CD14-positive monocyte (primary cell): Measurements from ENCODE around the gene SLC17A7. TPM values are rescaled to one million over a fixed set of nuclear protein-coding genes. Genes with fewer than 3 reads are reported as not detected.

Experiments
- DNase-seq, 3 donors: peaks; one replicate each; pipeline ENCODE4 v3.0.0-alpha.2; 2011 to 2022
- H2AFZ ChIP-seq: 2 replicates; pipeline ENCODE4 v1.6.0; 2012; ENCODE audit warnings: mild to moderate bottlenecking, low read depth, low read length, inconsistent platforms; ENCODE audit not compliant: insufficient read depth, poor library complexity, severe bottlenecking
- H3K27ac ChIP-seq, 2 donors: 1 replicate in 1 of 2; 2 replicates in 1 of 2; pipeline ENCODE4 v1.5.1; 2012 to 2013; ENCODE audit warnings: low read length in 2 of 2, control low read depth in 1 of 2, inconsistent platforms in 1 of 2, low read depth in 1 of 2, mild to moderate bottlenecking in 1 of 2
- H3K27me3 ChIP-seq, 2 donors: one replicate each; pipeline versions ENCODE4 v1.6.0 to v1.6.1; 2011 to 2013; ENCODE audit warnings: low read length in 2 of 2; ENCODE audit not compliant: control insufficient read depth in 2 of 2, insufficient read depth in 2 of 2
- H3K36me3 ChIP-seq, 2 donors: replicated peaks in 1 of 2; 1 replicate in 1 of 2; 2 replicates in 1 of 2; pipeline versions ENCODE4 v1.5.1 to v1.6.1; 2012 to 2013; ENCODE audit warnings: low read length in 2 of 2, control low read depth in 1 of 2, inconsistent platforms in 1 of 2, mild to moderate bottlenecking in 1 of 2; ENCODE audit not compliant: insufficient read depth in 2 of 2, control insufficient read depth in 1 of 2
- H3K4me1 ChIP-seq, 2 donors: 1 replicate in 1 of 2; 2 replicates in 1 of 2; pipeline versions ENCODE4 v1.5.1 to v1.6.1; 2012 to 2013; ENCODE audit warnings: low read length in 2 of 2, control low read depth in 1 of 2, inconsistent platforms in 1 of 2, mild to moderate bottlenecking in 1 of 2, moderate library complexity in 1 of 2; ENCODE audit not compliant: insufficient read depth in 2 of 2, control insufficient read depth in 1 of 2
- H3K4me2 ChIP-seq: replicated peaks from 2 replicates; pipeline ENCODE3; 2012; ENCODE audit warnings: low read length, moderate library complexity, mild to moderate bottlenecking; ENCODE audit not compliant: poor library complexity, severe bottlenecking; ENCODE audit errors: extremely low read depth
- H3K4me3 ChIP-seq, 3 experiments: fragments of 200-600 bp in 1 of 3; sonication (generic) in 1 of 3; replicated peaks in 1 of 3; 1 replicate in 2 of 3; 2 replicates in 1 of 3; pipeline ENCODE4 v1.5.1; 2011 to 2013; ENCODE audit warnings: low read length in 3 of 3, mild to moderate bottlenecking in 3 of 3, control low read depth in 2 of 3, low read depth in 2 of 3, inconsistent platforms in 1 of 3, moderate library complexity in 1 of 3
- H3K79me2 ChIP-seq: 2 replicates; pipeline ENCODE4 v1.6.0; 2012; ENCODE audit warnings: mild to moderate bottlenecking, control low read depth, inconsistent platforms, low read length, moderate library complexity; ENCODE audit not compliant: insufficient read depth
- H3K9ac ChIP-seq: 2 replicates; pipeline ENCODE4 v1.6.0; 2017; ENCODE audit warnings: low read length, mild to moderate bottlenecking; ENCODE audit not compliant: insufficient read depth, poor library complexity, severe bottlenecking
- H3K9me3 ChIP-seq, 2 donors: replicated peaks in 1 of 2; 1 replicate in 1 of 2; 2 replicates in 1 of 2; pipeline versions ENCODE4 v1.5.1 to v1.6.1; 2012 to 2013; ENCODE audit warnings: low read length in 2 of 2, control low read depth in 1 of 2; ENCODE audit not compliant: control insufficient read depth in 1 of 2, insufficient read depth in 1 of 2
- H4K20me1 ChIP-seq: 2 replicates; pipeline ENCODE4 v1.6.0; 2012; ENCODE audit warnings: mild to moderate bottlenecking, low read length, control low read depth, moderate library complexity; ENCODE audit not compliant: insufficient read depth
- H3K27ac Mint-ChIP-seq, 7 donors: one replicate each; pipeline ENCODE4 v1.8.0; 2020; ENCODE audit warnings: mild to moderate bottlenecking in 7 of 7, mixed read lengths in 7 of 7, moderate library complexity in 6 of 7, inconsistent platforms in 2 of 7
- H3K27me3 Mint-ChIP-seq, 3 donors: one replicate each; pipeline ENCODE4 v1.8.0; 2021 to 2022; ENCODE audit warnings: low read depth in 3 of 3, mild to moderate bottlenecking in 3 of 3, mixed read lengths in 3 of 3, moderate library complexity in 3 of 3, inconsistent platforms in 1 of 3
- H3K36me3 Mint-ChIP-seq, 2 donors: one replicate each; pipeline ENCODE4 v1.8.0; 2020; ENCODE audit warnings: mixed read lengths in 2 of 2, inconsistent platforms in 1 of 2, mild to moderate bottlenecking in 1 of 2
- H3K4me1 Mint-ChIP-seq: one replicate; pipeline ENCODE4 v1.8.0; 2020; ENCODE audit warnings: mild to moderate bottlenecking, mixed read lengths
- H3K4me3 Mint-ChIP-seq, 2 donors: one replicate each; pipeline ENCODE4 v1.8.0; 2020; ENCODE audit warnings: mild to moderate bottlenecking in 2 of 2, mixed read lengths in 2 of 2, moderate library complexity in 1 of 2
- H3K9me3 Mint-ChIP-seq, 7 donors: one replicate each; pipeline ENCODE4 v1.8.0; 2020 to 2022; ENCODE audit warnings: mixed read lengths in 7 of 7, mild to moderate bottlenecking in 6 of 7, moderate library complexity in 6 of 7, inconsistent platforms in 2 of 7
- CTCF ChIP-seq: fragments of 200-600 bp; IDR thresholded peaks from one replicate; pipeline ENCODE4 v1.8.0; 2022; ENCODE audit warnings: antibody characterized with exemption, mild to moderate bottlenecking
- WGBS: methylation state at CpG from one replicate; pipeline ENCODE4 v1.1.5; 2013; ENCODE audit warnings: missing lambda C conversion rate; ENCODE audit not compliant: insufficient coverage; 5-methylcytosine and 5-hydroxymethylcytosine counted together
- intact Hi-C, 2 donors: fragments of 100-400 bp; cut with micrococcal nuclease; formaldehyde crosslinking; loops; one replicate each; pipeline versions ENCODE4 v1.15.0 to v1.15.1; 2023
- polyA plus RNA-seq, 3 donors: library from polyadenylated mRNA; depleted of rRNA in 1 of 3; unstranded in 2 of 3; stranded (reverse) in 1 of 3; fragments of 300-500 nt in 2 of 3; fragments of >200 nt in 1 of 3; fragmentation: Illumina TruSeq in 2 of 3; gene quantifications; 1 replicate in 2 of 3; 2 replicates in 1 of 3; pipeline ENCODE4 v1.2.3, GENCODE V29; 2012 to 2021

SLC17A7 gene
- polyA plus RNA-seq, 3 donors: 0.04 to 0.09 TPM; not detected in 1

DNA sequence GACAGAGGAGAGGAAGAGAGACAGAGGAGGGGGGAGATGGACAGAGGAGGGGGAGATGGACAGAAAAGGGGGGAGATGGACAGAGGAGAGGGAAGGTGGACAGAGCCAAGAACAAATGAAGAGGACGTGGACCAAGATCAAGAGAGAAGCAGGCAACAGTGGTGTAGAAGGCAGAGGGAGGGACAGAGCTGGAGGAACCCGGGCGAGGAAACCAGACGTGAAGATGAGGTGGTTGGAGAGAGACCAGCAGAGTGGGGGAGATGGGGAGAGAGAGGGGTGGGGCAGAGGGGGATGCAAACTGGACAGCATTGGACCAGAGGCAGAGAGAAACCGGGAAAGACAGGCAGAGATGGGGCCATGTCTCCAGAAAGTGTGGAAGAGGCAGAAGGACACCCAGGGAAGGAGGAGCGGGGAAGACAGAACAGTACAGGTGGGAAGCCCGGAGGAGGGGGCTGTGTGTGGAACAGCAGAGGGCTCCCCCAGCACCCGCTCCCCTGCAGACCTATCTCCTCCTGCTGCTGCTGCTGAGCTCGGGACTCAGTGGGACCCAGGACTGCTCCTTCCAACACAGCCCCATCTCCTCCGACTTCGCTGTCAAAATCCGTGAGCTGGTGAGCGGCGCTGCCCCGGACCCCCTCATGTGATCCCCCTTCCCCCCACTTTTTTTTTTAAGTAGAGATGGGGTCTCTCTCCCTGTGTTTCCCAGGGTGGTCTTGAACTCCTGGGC is 34.0 kb upstream of the SLC17A7 start:
- no peak overlapping the region for H3K27ac ChIP-seq
- no peak overlapping the region for H3K9ac ChIP-seq
- peaks cover 8% of the 10 kb centered on the region in 2 donors for H3K36me3 Mint-ChIP-seq
- no peak overlapping the region for H3K4me2 ChIP-seq
- H3K4me1 Mint-ChIP-seq: peaks cover 34% of the 10 kb centered on the region
- DNase-seq: no peak
- peaks cover 0 to 2% (median 0%) of the 10 kb centered on the region in 7 donors for H3K9me3 Mint-ChIP-seq
- H2AFZ ChIP-seq: no peak overlapping the region
- no peaks in the 10 kb centered on the region for H3K36me3 ChIP-seq
- TF ChIP-seq CTCF: no peak
- 78% methylated on average over 5 of the region's 15 CpGs for WGBS
- peaks cover 18 to 28% of the 10 kb centered on the region in 2 donors for H3K4me1 ChIP-seq
- no peaks in the 10 kb centered on the region for H3K27me3 ChIP-seq
- no peaks in the 10 kb centered on the region for H4K20me1 ChIP-seq
- no peaks in the 10 kb centered on the region for H3K79me2 ChIP-seq
- intact Hi-C loops: no loop called here
- H3K4me3 Mint-ChIP-seq: peak overlapping the region; percentile 12 to 91
- H3K9me3 ChIP-seq: no peaks in the 10 kb centered on the region
- H3K27me3 Mint-ChIP-seq: peaks cover 2 to 13% (median 6%) of the 10 kb centered on the region in 3 donors
- H3K4me3 ChIP-seq: no peak overlapping the region
- peak overlapping the region in 3 of 7 donors; percentile 83 to 92 (median 91) for H3K27ac Mint-ChIP-seq

GRCh38 chr19:49474542-49474924 is 33.2 kb upstream of the SLC17A7 start:
- no peak for TF ChIP-seq CTCF
- peak overlapping the region; percentile 33 to 92 (median 88) for H3K27ac Mint-ChIP-seq
- peaks cover 41% of the 10 kb centered on the region for H3K4me1 Mint-ChIP-seq
- Histone ChIP-seq H3K27ac (peak overlapping the region; percentile 53 to 83), H4K20me1 (no peaks in the 10 kb centered on the region), H3K4me3 (peak overlapping the region; percentile 62 to 90 (median 69)), H3K9ac (peak overlapping the region; percentile 79), H2AFZ (peak overlapping the region; percentile 88), H3K27me3 (no peaks in the 10 kb centered on the region), H3K4me2 (peak overlapping the region; percentile 84), H3K79me2 (no peaks in the 10 kb centered on the region), H3K36me3 (no peaks in the 10 kb centered on the region), H3K9me3 (no peaks in the 10 kb centered on the region), H3K4me1 (peaks cover 27 to 36% of the 10 kb centered on the region in 2 donors)
- H3K9me3 Mint-ChIP-seq: peaks cover 0 to 2% (median 0%) of the 10 kb centered on the region in 7 donors
- no peak for DNase-seq
- intact Hi-C loops: loop anchor here in 1 of 2 donors (5.0 kb wide), 1 partner anchor 203 kb away; the partner anchor contains the start of gene PRMT1
- H3K36me3 Mint-ChIP-seq: peaks cover 8% of the 10 kb centered on the region in 2 donors
- H3K4me3 Mint-ChIP-seq: peak overlapping the region; percentile 86 to 91
- peaks cover 2 to 13% (median 6%) of the 10 kb centered on the region in 3 donors for H3K27me3 Mint-ChIP-seq
- WGBS: 7% methylated on average over 11 of the region's 11 CpGs
